ENCODE data around the gene TFDP1.

The TFDP1 gene

GRCh38 chr13:113542751-113543424, 41.7 kb upstream of the TFDP1 start:
- Histone ChIP-seq H3K9me3 (ENCODE audit: control insufficient read depth, insufficient read depth, low read length) (no peaks in the 10 kb centered on the region), H3K27me3 (ENCODE audit: control insufficient read depth, insufficient read depth, low read length) (no peaks in the 10 kb centered on the region), H3K36me3 (ENCODE audit: control insufficient read depth, insufficient read depth, low read length) (peaks cover 4% of the 10 kb centered on the region; the same call in 1 of the 2 replicates), H3K4me3 (ENCODE audit: low read length) (no peak overlapping the region), H3K4me1 (ENCODE audit: control insufficient read depth, insufficient read depth, low read length) (no peaks in the 10 kb centered on the region), H3K27ac (ENCODE audit: low read length) (no peak overlapping the region)
- whole genome bisulfite sequencing (ENCODE audit: insufficient coverage, insufficient read length) = no CpG with 5 or more reads among the region's 21 CpGs
- DNase-seq (ENCODE audit: low read depth, low spot score) = no peak

- Histone ChIP-seq H3K9me3 (ENCODE audit: control insufficient read depth, insufficient read depth, low read length) (no peaks in the 10 kb centered on the region), H3K27me3 (ENCODE audit: control insufficient read depth, insufficient read depth, low read length) (no peaks in the 10 kb centered on the region), H3K27ac (ENCODE audit: low read length) (no peak overlapping the region), H3K36me3 (ENCODE audit: control insufficient read depth, insufficient read depth, low read length) (no peaks in the 10 kb centered on the region; the same call in 1 of the 2 replicates), H3K4me1 (ENCODE audit: control insufficient read depth, insufficient read depth, low read length) (no peaks in the 10 kb centered on the region), H3K4me3 (ENCODE audit: low read length) (no peak overlapping the region)
- no peak for DNase-seq (ENCODE audit: low read depth, low spot score)
- WGBS (ENCODE audit: insufficient coverage, insufficient read length) = no CpG with 5 or more reads among the region's 37 CpGs
Observed at GRCh38 chr13:113544071-113544891, 40.3 kb upstream of the TFDP1 start.

GRCh38 chr13:113544896-113545295, 39.7 kb upstream of the TFDP1 start:
- Histone ChIP-seq H3K4me1 (ENCODE audit: control insufficient read depth, insufficient read depth, low read length) (no peaks in the 10 kb centered on the region), H3K4me3 (ENCODE audit: low read length) (no peak overlapping the region), H3K27me3 (ENCODE audit: control insufficient read depth, insufficient read depth, low read length) (no peaks in the 10 kb centered on the region), H3K9me3 (ENCODE audit: control insufficient read depth, insufficient read depth, low read length) (no peaks in the 10 kb centered on the region), H3K36me3 (ENCODE audit: control insufficient read depth, insufficient read depth, low read length) (no peaks in the 10 kb centered on the region; the same call in 1 of the 2 replicates), H3K27ac (ENCODE audit: low read length) (no peak overlapping the region)
- WGBS (ENCODE audit: insufficient coverage, insufficient read length) = no CpG with 5 or more reads among the region's 10 CpGs
- DNase-seq (ENCODE audit: low read depth, low spot score) = no peak

- H3K4me1 ChIP-seq (ENCODE audit: control insufficient read depth, insufficient read depth, low read length) = no peaks in the 10 kb centered on the region
- no peaks in the 10 kb centered on the region for H3K27me3 ChIP-seq (ENCODE audit: control insufficient read depth, insufficient read depth, low read length)
- WGBS (ENCODE audit: insufficient coverage, insufficient read length) = no CpG with 5 or more reads among the region's 5 CpGs
- no peak overlapping the region for H3K4me3 ChIP-seq (ENCODE audit: low read length)
- no peak for DNase-seq (ENCODE audit: low read depth, low spot score)
- H3K36me3 ChIP-seq (ENCODE audit: control insufficient read depth, insufficient read depth, low read length) = no peaks in the 10 kb centered on the region; the same call in 1 of the 2 replicates
- no peak overlapping the region for H3K27ac ChIP-seq (ENCODE audit: low read length)
- H3K9me3 ChIP-seq (ENCODE audit: control insufficient read depth, insufficient read depth, low read length) = no peaks in the 10 kb centered on the region
Observed at GRCh38 chr13:113545455-113545930, 39.1 kb upstream of the TFDP1 start.

GRCh38 chr13:113545931-113546516, 38.5 kb upstream of the TFDP1 start:
- no peak for DNase-seq (ENCODE audit: low read depth, low spot score)
- no peaks in the 10 kb centered on the region for H3K9me3 ChIP-seq (ENCODE audit: control insufficient read depth, insufficient read depth, low read length)
- no peaks in the 10 kb centered on the region for H3K4me1 ChIP-seq (ENCODE audit: control insufficient read depth, insufficient read depth, low read length)
- H3K36me3 ChIP-seq (ENCODE audit: control insufficient read depth, insufficient read depth, low read length) = no peaks in the 10 kb centered on the region; the same call in 1 of the 2 replicates
- WGBS (ENCODE audit: insufficient coverage, insufficient read length) = no CpG with 5 or more reads among the region's 22 CpGs
- no peak overlapping the region for H3K4me3 ChIP-seq (ENCODE audit: low read length)
- no peak overlapping the region for H3K27ac ChIP-seq (ENCODE audit: low read length)
- no peaks in the 10 kb centered on the region for H3K27me3 ChIP-seq (ENCODE audit: control insufficient read depth, insufficient read depth, low read length)

- DNase-seq (ENCODE audit: low read depth, low spot score) = no peak
- 0 out of 2 replicates have a peak, but pooled peaks cover 2% of the 10 kb centered on the region for H3K36me3 ChIP-seq (ENCODE audit: control insufficient read depth, insufficient read depth, low read length)
Observed at GRCh38 chr13:113546571-113547237, 37.8 kb upstream of the TFDP1 start.

GRCh38 chr13:113547238-113547971, 37.1 kb upstream of the TFDP1 start:
- no peak overlapping the region for H3K27ac ChIP-seq (ENCODE audit: low read length)
- no peaks in the 10 kb centered on the region for H3K4me1 ChIP-seq (ENCODE audit: control insufficient read depth, insufficient read depth, low read length)
- 0 out of 2 replicates have a peak, but pooled peaks cover 3% of the 10 kb centered on the region for H3K36me3 ChIP-seq (ENCODE audit: control insufficient read depth, insufficient read depth, low read length)
- no peaks in the 10 kb centered on the region for H3K9me3 ChIP-seq (ENCODE audit: control insufficient read depth, insufficient read depth, low read length)
- H3K27me3 ChIP-seq (ENCODE audit: control insufficient read depth, insufficient read depth, low read length) = no peaks in the 10 kb centered on the region
- WGBS (ENCODE audit: insufficient coverage, insufficient read length) = no CpG with 5 or more reads among the region's 27 CpGs
- DNase-seq (ENCODE audit: low read depth, low spot score) = no peak
- no peak overlapping the region for H3K4me3 ChIP-seq (ENCODE audit: low read length)

More at GRCh38 chr13:113546571-113547237, 37.8 kb upstream of the TFDP1 start:
- no CpG with 5 or more reads among the region's 19 CpGs for WGBS (ENCODE audit: insufficient coverage, insufficient read length)
- H3K9me3 ChIP-seq (ENCODE audit: control insufficient read depth, insufficient read depth, low read length) = no peaks in the 10 kb centered on the region
- H3K4me3 ChIP-seq (ENCODE audit: low read length) = no peak overlapping the region
- H3K27me3 ChIP-seq (ENCODE audit: control insufficient read depth, insufficient read depth, low read length) = no peaks in the 10 kb centered on the region
- no peak overlapping the region for H3K27ac ChIP-seq (ENCODE audit: low read length)
- no peaks in the 10 kb centered on the region for H3K4me1 ChIP-seq (ENCODE audit: control insufficient read depth, insufficient read depth, low read length)

GRCh38 chr13:113548171-113548641, 36.3 kb upstream of the TFDP1 start:
- Histone ChIP-seq H3K27me3 (ENCODE audit: control insufficient read depth, insufficient read depth, low read length) (no peaks in the 10 kb centered on the region), H3K9me3 (ENCODE audit: control insufficient read depth, insufficient read depth, low read length) (no peaks in the 10 kb centered on the region), H3K27ac (ENCODE audit: low read length) (no peak overlapping the region), H3K4me3 (ENCODE audit: low read length) (no peak overlapping the region), H3K36me3 (ENCODE audit: control insufficient read depth, insufficient read depth, low read length) (peaks cover 3% of the 10 kb centered on the region; the same call in 1 of the 2 replicates), H3K4me1 (ENCODE audit: control insufficient read depth, insufficient read depth, low read length) (no peaks in the 10 kb centered on the region)
- no CpG with 5 or more reads among the region's 32 CpGs for WGBS (ENCODE audit: insufficient coverage, insufficient read length)
- DNase-seq (ENCODE audit: low read depth, low spot score) = no peak

GRCh38 chr13:113548778-113549621, 35.6 kb upstream of the TFDP1 start:
- DNase-seq (ENCODE audit: low read depth, low spot score) = no peak
- WGBS (ENCODE audit: insufficient coverage, insufficient read length) = no CpG with 5 or more reads among the region's 25 CpGs
- no peak overlapping the region for H3K4me3 ChIP-seq (ENCODE audit: low read length)
- peaks cover 3% of the 10 kb centered on the region; the same call in 1 of the 2 replicates for H3K36me3 ChIP-seq (ENCODE audit: control insufficient read depth, insufficient read depth, low read length)
- no peaks in the 10 kb centered on the region for H3K27me3 ChIP-seq (ENCODE audit: control insufficient read depth, insufficient read depth, low read length)
- H3K9me3 ChIP-seq (ENCODE audit: control insufficient read depth, insufficient read depth, low read length) = no peaks in the 10 kb centered on the region
- H3K27ac ChIP-seq (ENCODE audit: low read length) = no peak overlapping the region
- no peaks in the 10 kb centered on the region; the same call in 1 of the 2 replicates for H3K4me1 ChIP-seq (ENCODE audit: control insufficient read depth, insufficient read depth, low read length)

Measured in iPS DF 6.9 (cell line).